ENCODE data around the gene ZNF521.

Gene ZNF521

DNA sequence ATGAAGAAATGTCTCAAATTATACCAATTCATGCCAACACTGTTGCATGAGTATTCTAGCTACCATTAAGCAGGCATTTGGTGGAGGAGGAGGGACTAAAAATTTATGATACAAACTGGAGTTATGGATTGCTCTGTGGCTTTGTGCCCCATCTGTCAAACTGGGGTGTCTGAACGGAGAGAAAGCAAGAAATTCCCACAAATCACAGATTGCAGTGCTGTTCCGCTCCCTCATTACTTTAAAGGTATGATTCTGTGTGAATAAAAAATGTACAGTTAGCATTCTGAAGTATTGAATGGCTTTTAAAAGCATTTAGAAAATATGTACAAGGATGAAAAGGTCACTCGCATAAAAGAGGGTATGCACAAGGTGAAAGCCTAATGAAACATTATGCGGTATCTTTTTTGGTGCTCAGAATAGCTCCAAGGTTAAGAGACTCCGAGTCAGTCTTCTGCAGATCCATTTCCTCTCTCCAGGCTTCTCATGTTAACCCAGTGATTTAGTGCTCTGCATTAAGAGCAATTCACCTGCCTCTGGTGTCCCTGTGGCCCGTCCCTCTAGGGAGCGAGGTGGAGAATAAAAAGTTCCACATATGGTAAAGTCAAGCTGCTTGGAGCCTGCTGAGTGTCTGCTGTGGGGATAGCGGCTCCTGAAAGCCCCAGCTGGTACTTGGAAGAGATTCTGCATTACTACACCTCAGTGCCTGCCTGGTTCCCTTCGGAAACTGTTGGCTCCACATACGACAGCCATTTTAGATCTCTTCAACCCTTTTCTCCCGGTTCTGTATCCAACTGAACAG is 184.2 kb downstream of the ZNF521 start:
- no peak for DNase-seq (ENCODE audit: low read depth)

DNA sequence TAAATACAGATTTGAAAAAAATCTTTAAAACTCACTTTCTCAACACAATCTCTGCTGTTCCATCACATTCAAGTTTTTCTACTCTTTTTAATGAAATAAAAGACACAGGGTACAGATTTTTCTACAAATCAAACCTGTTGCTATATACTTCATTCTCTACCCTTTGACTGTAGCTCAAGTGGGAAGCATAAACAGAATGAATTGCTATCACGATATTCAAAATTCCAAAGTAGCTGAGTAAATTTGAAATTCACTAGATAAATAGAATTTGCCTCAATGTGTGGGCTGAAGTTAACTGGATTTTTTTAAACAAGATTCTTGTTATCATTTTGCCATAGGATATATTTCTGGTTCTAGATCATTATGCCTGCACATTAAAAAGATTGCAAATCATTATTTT is 185.9 kb downstream of the ZNF521 start:
- no peak for DNase-seq (ENCODE audit: low read depth)

DNA sequence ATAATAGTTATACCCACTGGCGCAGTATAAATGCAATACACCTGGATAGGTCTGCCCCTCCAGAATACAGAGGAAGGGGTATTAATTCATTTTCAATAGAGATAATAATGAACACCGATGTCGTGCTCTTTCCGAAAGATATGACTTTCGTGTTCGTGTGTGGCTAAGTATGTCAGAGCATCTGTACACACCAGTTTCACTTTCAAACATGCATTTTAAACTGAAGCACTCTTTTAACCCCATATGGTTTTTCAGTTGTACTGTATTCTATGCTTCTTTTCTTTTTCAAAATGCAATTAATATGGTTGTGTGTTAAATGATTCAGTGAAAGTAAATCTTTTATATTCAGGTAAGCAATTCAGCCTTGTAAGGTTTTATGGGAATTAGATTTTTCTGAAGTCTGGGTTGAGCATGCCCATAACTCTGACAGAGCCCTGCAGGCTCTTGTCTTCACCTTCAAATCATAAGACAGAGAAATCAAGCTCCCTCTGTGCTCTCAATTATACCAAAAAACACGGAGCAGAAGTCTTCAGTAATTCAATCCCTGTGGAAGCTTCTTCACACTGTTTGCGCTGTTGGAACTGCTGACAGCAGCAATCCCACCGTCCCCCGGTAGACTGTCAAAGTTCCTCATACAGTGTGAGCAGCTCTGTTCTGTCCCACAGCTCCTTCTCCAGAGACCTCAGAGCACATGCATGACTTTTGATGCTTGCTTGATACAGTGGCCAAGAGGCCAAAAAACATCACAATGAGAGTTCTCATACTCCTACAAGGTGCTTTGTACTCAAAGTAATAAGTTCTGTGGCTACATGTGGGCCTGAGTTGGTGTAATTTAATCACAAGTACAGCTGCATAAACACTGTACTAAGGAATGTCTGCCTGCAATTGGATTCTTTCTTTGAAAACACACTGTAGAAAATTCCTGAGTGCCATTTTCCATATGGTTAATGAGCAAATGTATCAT is 186.8 kb downstream of the ZNF521 start:
- DNase-seq (ENCODE audit: low read depth), result no peak

DNA sequence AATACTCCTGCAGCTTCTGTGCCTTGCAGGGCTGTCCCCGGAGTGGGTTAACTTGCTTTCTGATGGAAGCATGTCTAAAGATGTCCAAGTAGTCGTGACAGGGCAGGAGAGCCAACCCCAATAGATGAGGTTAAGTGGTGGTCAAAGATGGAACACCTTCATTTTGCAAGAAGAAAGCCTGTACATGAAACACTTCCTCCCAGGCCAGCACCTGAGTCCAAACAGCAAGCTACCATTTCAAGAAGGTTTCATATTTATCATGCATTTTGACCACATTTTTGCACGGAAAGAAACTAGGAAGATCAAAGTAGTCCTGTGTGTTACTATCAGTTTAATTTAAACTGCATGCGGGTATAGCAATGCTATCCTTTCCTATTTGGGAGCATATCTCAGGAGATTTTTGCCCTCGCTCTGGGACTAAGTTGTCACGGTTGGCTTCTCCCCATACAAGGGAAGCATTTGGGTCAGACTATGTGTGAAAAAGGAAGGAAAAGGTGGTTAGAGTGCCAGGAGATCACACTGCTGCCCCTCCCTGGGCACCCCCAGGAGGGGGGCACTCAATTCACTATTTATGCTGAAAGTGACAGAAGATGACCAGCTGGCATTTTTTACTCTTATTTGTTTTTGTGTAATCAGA is 187.6 kb downstream of the ZNF521 start:
- no peak for DNase-seq (ENCODE audit: low read depth)

DNA sequence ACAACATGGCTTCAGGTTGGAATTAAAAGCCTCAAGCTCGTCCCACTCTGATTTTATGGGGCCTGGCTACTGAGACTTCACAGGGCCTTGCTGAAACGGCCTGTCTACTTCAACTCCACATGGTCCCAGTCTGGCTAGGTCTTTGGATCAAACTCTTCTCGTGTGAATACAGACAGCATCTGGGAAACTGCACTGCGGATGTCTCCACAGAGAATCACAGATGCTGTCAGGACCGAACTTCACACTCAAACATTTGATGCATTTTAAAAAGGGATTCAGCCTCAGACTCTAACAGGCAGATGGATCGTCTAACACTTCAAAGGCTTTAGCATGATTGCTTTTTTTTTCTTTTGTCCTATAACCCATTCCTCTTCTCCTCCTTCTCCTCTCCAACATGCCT is 198.5 kb downstream of the ZNF521 start:
- DNase-seq (ENCODE audit: low read depth), result no peak

DNA sequence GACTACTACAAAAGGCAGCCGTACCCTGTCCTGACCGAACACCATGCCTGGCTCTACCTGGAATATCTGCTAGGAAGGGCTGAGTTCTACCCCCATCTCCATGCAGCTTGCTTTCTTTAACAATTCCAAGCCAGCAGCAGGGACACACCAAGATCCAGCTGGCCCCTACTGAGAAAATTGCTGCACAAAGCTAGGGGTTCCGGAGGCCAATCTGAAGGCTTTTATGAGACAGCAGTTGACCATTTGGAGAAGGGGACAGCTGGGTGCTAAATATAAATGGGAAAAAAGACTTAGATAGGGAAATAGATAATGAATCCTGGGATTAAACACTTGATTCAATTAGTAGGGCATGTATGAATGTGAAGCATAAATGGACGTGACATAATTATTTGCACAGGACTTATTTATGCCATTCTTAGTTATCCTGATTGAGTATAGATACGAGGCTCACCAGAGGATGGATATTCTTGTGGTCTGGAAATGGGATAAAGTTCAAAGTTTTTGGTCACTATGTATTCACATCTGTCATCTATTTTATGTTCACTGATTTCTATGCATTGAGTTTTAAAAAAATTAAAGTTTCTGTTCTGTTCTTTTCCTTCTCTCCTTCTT is 204.0 kb downstream of the ZNF521 start:
- no peak for DNase-seq (ENCODE audit: low read depth)

DNA sequence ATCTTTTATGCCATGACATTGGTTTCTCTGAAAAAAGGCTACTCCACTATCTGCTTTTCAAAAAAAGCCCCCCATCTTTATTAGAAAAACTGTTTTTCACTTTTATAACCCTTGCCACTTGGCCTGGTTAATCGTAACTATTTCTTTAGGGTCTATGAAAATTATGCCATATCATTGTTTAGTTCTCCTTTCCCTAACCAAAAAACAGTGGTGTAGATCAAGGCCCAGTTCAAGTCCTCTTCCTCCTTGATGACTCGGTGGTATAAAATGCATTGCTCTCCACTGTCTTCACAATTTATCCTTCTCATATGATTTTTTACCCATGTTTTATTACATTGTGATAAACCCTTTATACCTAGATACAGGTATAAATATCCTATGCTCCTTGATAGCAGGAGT is 205.5 kb downstream of the ZNF521 start:
- no peak for DNase-seq (ENCODE audit: low read depth)

DNA sequence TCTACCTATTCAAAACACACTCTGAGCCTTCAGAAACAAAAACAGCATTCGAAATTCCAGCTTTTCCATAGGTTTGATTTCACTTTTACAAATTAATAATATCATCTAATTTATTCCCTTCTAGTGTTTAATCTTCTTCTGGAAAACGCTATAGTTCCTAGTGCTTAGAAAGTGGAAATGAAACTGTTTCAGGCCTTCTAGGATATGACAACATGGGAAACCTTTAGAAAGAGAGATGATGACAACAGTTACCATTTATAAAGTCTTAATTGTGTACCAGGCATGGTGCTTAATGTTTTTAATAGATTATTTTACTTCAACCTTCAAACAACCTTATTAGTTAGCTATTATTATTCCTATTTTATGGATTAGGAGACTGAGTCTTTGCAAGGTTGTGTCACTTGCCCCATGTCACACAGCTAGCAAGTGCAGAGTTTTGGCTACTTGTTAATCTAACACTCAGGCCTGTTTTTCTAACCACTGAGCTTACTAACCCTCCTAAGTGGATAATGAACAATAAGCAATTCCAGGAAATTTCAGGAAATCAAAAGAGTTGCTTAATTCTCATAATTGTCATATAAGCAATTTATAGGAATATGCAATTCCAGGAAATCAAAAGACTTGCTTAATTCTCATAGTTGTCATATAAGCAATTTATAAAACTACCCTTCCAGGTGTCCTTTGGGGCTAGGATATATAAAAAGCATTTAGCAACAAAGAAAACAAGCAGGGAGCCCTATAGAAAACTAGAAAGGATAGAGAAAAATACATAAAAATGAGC is 206.0 kb downstream of the ZNF521 start:
- no peak for DNase-seq (ENCODE audit: low read depth)

DNA sequence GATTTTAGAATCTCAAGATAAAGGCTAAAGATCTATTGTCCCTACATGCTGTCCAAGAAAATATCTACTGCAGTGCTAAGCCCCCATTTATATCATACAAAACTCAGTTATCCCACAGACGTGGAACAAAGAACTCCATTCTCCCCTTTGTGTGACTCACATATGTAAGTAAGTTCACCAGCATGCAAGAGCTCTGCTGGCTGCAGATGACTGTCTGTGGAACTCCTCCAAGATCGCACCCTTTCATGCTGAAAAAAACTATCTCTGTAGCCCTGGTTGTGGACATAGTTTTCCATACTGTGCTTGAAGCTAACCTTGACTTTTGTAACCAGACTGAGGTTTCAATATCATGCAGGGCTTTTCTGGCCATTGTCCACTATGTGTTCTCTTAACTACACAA is 207.1 kb downstream of the ZNF521 start:
- no peak for DNase-seq (ENCODE audit: low read depth)

DNA sequence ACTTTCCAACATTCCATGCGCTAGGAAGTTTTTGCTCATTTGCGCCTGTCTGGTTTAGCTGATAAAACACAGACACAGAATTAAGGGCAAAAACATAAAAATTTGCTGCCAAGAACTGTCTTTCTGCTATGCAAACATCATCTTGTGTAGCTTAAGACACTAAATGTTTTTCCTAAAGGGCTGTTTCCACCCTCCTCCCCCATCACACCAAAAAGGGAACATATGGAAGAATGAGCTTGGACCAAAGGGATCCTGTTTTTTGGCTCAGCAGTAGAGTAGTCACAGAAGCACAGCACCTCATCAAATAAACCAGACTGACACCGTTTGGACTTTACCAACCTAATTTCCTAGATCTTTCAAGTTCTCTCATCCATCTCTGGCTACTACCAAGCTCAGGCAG is 210.1 kb downstream of the ZNF521 start:
- DNase-seq (ENCODE audit: low read depth), result no peak

DNA sequence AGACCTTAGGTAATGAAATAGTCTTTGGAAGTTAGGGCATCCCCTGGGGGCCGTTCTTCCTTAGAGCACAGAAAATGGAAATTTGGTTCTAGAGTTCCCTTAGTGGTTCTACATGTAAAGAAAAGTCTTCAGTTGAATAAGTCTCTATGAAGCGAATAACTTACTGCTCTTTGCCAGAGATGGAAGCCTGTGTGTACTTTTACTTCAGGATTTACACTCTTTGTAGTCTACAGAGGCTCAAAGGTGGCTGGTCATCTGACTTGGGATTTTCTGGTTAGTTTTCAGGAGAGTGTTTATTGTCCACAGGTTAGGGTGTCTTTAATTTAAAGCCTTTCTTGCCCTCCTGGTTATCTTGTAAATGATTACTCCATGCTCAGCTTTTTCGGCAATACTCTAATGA is 210.6 kb downstream of the ZNF521 start:
- DNase-seq (ENCODE audit: low read depth), result no peak

DNA sequence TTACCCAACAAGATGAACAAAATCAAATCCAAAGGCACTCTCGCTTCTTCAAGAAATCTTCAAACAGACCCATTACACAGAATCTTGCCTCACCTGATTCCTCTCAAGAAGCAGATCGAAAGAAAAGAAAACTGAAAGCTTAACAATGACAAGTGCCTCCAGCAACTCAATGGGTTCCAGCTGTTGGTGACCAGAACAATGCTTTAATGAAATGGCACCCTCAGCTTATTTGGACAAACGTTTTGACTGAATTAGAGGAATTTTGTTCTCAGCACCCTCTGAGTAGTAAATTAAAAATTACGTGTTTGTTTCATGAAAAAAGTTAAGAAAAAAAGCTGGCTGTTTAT is 211.0 kb downstream of the ZNF521 start:
- DNase-seq (ENCODE audit: low read depth), result no peak

DNA sequence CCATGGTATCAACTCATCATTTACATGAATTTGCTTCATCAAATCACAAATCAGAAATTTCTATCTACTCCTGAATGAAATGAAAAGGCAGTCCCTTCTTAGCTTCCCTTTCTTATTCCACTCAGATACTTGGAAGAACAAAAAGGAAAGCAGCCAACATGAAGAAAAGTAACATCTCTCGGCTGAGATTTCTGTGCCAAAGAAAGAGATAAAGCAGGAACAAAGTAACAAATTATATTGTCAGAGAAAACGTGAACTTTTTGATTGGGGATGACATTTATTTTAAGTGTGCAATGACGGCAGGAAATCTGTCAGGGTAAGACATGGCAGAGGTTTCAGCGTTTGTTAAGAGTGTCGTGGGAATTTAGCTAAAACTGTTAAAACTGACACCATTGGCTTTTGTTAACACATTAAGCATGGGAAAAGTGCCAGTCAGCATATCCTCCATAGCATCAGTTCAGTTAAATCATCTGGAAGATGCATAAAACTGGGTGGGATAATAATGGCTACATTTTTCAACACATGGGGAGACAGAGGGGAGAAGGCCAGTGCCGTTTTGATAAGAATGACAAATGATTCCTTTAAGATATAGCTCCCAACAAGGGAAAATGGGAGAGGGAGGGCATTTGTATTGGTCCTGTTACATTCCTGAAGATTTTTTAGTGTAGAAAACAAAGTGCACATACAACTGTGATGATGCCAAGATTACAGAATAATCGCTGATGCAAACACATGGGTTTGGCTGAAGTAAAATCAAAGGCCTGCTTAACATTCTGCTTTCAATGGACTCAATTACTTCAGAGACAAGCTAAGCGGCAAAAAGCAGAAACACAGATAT is 211.6 kb downstream of the ZNF521 start:
- no peak for DNase-seq (ENCODE audit: low read depth)

DNA sequence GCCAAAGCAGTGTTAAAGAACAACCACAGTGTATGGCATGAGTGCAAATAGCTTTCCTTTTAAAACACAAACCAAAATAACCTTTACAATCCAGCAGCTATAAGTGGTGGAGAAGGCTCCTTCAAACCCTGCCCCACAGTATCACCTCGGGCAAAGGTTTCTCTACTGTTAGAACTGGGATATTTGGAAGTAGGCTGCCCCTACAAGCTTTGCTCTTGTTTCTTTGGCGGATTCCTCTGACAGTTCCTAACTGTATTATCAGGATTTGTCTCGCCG is 214.8 kb downstream of the ZNF521 start:
- DNase-seq (ENCODE audit: low read depth), result no peak

DNA sequence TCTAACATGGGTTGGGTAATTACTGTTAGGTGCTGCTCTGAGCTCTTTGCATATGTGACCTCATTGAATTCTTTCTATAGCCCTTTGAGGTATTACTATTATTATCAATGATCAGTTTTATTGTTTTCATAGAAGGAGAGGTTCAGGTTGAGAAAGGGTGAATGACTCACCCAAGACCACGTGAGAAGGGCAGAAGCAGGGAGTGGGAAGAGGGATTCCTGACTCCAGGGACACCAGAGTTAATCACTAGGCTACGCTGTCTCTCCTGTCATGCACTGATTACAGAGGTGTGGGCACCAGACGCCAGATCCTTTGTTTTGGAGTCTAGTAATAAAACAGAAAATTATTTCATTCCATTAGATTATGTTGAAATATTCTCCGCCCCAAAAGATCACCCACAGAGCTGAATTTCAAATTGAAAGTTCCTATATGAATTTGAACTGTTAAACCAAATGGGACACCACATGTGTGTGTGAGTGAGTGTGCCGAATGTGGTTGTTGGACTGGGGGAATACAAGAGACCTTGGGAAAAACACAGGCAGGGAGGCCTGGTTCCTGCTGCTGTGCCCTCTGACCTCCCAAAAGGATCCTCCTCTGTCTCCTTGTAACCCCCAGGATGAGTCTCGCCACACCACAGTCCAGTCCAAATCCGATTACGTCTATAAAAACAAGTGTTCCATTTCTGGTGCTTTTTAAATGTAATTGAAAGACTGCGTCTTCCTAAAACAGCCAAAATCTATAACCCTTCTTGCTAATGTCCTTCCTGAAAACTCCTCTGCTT is 215.4 kb downstream of the ZNF521 start:
- no peak for DNase-seq (ENCODE audit: low read depth)

DNA sequence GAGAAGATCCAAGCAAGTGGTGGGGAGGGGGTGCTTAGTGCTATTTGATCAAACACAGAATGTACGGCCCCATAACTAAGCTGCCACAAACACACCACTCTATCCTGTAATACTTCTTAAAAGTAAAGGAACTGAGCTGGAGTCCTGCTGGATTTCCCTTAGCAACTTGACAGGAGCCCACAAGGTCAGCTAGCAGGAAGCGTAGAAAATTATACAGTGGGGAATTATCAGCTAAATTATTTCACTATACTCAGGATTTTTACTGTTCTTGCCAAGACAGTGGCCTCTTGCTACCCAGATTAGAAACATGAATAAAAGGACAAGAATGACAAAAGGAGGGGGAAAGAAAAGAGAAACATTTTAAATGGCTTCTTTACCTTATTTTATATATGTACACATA is 217.1 kb downstream of the ZNF521 start:
- no peak for DNase-seq (ENCODE audit: low read depth)

DNA sequence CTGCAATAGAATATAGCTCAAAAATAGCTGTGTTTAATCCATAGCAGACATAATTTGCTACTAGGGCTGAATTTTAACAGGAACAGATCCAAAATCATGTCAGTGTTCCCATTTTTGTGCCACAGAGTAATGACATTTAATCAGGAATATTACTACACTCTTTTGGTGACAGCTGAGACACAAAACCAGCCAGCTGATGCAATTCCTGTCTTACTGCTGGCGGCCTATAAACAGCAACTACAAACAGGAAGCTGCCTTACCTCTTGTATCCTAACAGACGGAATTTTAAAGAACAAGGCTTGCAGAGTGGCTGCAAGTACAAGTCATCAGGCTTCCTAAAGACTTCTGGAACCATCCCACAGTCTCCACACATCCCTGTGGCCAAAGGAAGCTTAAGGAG is 218.1 kb downstream of the ZNF521 start:
- no peak for DNase-seq (ENCODE audit: low read depth)

DNA sequence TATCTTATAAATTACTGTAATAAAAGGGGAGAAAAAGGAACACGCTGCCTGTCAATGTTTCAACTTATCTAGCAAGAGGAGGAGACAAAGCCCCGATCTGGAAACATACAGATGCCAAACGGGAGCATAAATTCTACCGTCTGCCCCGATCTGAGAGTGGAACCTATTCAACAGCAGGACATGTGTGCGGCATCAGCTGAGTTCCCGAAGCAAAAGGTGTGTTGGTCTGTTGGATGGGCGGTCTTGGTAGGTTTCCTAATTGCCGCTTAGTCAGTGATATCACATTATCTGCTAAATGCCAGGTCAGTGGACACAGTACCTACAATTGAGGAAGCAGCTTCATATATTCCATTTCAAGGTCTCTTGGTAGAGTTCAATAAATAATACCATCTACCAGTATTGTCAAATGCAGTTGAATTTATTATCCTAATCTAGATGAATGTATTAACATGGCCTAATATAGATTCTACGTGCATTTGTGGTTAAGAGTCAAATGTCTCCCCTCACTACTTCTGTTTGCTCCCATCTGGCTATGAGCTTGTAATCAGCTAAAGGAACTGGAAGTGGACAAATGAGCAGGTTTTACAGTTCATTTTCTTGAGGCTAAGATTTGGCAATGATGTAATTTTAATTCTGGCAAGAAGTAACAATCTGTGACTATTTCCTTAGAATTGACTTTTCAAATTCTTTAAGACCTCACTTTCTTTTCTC is 219.0 kb downstream of the ZNF521 start:
- DNase-seq (ENCODE audit: low read depth), result no peak

DNA sequence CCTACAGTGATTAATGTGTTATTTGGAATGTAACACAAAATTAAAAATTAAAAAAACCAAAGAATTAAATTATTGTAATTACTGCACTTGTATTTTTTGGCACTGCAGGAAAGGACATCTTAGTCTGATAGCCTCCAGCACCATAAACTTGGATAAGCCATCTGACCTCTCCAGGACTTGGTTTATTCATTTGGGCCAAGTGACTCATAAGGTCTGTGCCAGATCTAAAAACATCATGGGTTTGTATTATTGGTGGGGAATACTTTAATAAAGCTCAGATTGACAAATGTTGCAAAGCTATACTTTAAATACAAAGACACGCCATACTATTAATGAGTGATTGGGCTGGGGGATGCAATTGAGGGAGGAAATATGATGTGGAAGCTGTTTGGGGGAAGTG is 225.2 kb downstream of the ZNF521 start:
- no peak for DNase-seq (ENCODE audit: low read depth)

DNA sequence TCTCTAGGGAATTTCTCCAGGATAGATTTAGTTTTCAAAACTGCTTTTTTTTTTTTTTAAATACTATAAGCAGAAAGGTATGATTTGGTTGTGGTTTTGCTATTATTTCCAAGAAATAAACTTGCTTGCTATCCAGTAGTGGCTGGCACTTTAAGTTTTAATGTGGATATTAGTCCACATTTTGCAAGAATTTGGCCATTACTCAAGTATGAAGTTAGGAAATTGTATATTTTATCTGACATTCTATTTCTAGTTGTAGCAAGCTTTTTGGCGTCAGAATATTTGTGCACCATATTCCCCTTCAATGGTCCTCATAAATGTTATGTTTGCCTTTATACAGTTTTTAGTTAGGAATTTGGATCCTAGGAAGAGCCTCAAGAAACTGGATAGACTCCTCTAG is 226.3 kb downstream of the ZNF521 start:
- DNase-seq (ENCODE audit: low read depth), result no peak
